Mammary epithelial cell (primary cell): Measurements from ENCODE around the gene HPCAL1.

Experiments
- EZH2 ChIP-seq: IDR thresholded peaks from 2 replicates; pipeline ENCODE4 v1.6.1; 2012; ENCODE audit warnings: low read length, inconsistent platforms, borderline replicate concordance
- TF ChIP-seq, protein P1 (sequence below), 2 donors: IDR thresholded peaks in 1 of 2; conservative IDR thresholded peaks in 1 of 2; 2 replicates each; pipeline ENCODE4 v1.5.1; 2011 to 2012; ENCODE audit warnings: inconsistent platforms in 2 of 2, low read length in 2 of 2, mild to moderate bottlenecking in 2 of 2, control low read depth in 1 of 2, low read depth in 1 of 2; ENCODE audit not compliant: insufficient read depth in 1 of 2; ENCODE audit errors: extremely low read depth in 1 of 2

DNA sequence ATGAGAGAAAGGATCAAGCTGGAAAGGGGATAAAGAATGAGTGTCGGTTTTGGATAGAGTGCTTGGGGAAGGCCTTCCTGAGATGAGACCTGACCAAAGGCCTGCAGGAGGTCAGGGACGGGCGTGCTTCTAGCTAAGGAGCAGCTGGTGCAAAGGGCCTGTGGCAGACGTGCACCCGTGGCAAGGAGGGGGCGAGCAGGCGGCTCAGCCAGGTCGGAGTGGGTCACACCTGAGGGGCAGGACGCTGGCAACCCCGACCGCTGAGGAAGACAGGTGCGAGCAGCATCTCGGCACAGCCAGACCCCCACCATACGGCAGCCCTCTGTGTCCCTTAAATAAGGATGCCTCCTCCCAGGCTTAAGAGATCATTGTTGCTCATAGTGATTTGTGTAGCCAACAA lies 97.3 kb downstream of the HPCAL1 start:
- TF ChIP-seq, protein P1, sequence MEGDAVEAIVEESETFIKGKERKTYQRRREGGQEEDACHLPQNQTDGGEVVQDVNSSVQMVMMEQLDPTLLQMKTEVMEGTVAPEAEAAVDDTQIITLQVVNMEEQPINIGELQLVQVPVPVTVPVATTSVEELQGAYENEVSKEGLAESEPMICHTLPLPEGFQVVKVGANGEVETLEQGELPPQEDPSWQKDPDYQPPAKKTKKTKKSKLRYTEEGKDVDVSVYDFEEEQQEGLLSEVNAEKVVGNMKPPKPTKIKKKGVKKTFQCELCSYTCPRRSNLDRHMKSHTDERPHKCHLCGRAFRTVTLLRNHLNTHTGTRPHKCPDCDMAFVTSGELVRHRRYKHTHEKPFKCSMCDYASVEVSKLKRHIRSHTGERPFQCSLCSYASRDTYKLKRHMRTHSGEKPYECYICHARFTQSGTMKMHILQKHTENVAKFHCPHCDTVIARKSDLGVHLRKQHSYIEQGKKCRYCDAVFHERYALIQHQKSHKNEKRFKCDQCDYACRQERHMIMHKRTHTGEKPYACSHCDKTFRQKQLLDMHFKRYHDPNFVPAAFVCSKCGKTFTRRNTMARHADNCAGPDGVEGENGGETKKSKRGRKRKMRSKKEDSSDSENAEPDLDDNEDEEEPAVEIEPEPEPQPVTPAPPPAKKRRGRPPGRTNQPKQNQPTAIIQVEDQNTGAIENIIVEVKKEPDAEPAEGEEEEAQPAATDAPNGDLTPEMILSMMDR (conservative IDR thresholded peaks at IDR 0.05 in 1 of 2, IDR thresholded peaks at IDR 0.05 in 1 of 2; ENCODE audit: extremely low read depth in 1 of 2, insufficient read depth in 1 of 2, low read depth in 1 of 2, low read length in 2 of 2) = no peak
- no peak for TF ChIP-seq EZH2
